Hindlimb muscle (tissue), 1 donor: ENCODE measurements around the gene LRRC8D. TPM values are rescaled to one million over a fixed set of nuclear protein-coding genes. Genes with fewer than 3 reads are reported as not detected.

ENCODE experiments used
- DNase-seq: peaks from one replicate; pipeline ENCODE4 v3.0.0-alpha.2; 2013
- polyA plus RNA-seq: library from polyadenylated mRNA; unstranded; fragments of 120-200 nt; gene quantifications from one replicate; pipeline ENCODE4 v1.2.1, GENCODE V29; 2013; ENCODE audit not compliant: insufficient read length

LRRC8D gene
- polyA plus RNA-seq, 1 donor: 7.5 TPM

DNA sequence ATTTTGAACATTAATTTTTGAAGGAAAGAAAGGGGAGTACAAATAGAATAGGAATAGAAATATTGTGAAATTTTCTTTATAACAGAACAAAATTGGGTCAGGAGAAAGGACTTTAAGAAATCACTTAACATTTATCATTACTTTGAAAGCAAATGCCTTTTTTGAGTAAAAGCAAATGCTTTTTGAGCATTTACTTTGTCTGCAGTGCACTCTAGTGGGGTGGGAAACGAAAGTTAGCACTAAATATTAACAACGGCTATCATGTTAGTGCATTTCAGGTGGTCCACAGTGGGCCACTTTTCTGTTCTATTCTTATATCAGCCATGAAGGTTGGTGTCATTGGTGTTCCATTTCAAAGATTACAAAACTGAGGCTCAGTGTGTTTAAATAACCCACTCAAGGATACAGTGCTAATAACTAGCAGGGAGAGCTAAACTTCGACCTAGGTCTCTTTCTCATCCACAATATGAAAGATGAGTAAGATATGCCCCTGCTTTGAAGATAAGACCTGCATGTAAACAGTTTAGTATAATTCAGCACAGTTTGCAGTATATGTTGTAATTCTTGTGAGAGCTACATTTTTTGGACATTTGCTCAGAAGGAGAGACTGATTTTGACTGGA is 13.4 kb downstream of the LRRC8D start:
- DNase-seq: no peak

DNA sequence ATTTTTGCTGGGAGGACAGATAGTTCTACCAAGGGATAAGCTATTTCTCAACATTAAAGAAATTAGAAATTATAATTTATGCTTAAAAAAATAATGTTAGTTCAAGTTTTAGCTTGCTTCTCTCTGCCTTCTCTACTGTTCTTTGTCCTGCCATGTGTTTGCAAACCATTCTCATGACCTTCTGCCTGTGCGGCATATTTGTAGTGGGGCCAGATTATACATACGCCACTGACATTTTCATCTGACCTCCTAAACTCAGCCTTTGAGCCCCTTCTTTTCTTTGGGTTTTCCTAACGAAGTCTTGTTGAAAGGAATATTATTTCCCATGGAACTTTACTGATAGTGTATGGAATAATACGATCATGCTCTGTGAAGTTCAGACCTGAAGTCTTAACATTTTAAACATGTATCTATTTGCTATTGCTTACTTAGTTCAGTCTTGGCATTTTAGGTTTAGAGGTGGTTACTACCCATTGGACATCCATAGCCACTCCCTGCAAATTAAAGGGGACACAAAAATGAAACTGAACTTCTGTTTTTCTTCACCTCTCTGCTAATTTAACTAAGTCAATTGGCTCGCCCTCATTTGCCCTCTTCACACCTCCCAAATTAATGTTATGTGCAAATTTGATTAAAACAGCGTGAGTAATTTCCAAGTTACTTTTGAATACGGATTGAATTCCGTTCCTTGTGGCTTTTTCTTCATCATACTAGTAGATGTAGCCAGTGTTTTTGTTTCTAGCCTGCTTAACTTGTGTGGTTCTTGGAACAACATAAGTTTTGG is 15.6 kb downstream of the LRRC8D start:
- no peak for DNase-seq

DNA sequence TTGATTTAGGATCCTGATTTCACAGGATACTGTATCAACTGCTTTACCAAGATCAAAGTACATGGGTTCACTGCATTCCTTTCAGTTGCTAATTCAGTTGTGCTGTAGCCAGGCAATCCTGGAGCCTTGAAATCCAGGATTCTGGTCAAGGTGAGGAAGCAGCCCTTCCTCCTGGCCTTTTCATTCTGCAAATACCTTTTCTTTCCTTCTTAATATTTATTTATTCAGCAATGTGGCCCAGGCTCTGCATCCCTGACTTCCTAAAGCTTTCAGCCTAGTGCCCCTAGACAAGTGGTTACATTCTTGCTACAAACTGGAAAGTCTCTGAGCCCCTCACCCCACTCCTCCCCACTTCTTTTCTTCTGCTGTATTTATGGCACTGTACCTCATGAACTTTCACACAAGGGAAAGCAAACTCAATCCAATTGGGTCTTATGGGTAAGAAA is 16.2 kb downstream of the LRRC8D start:
- DNase-seq: no peak

DNA sequence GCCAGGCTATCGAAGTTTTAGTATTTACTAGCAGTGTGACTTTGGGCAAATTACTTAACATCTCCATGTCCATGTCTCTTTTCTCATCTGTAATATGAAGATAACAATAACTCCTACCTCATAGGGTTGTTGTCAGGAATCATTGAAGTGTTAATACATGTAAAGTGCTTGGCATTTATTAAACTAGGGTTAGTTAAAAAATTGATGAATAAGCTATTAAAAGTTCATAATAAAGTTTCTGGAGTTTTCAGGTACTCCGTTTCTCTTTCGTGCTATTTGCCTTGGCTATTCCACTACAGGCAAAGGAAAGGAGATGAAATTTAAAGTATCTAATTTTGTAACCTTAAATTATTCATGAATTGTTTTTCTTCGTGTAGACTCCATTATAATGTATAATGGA is 16.7 kb downstream of the LRRC8D start:
- DNase-seq: no peak

- no peak for DNase-seq
Observed at GRCh38 chr1:89839516-89839915, 18.7 kb downstream of the LRRC8D start.

DNA sequence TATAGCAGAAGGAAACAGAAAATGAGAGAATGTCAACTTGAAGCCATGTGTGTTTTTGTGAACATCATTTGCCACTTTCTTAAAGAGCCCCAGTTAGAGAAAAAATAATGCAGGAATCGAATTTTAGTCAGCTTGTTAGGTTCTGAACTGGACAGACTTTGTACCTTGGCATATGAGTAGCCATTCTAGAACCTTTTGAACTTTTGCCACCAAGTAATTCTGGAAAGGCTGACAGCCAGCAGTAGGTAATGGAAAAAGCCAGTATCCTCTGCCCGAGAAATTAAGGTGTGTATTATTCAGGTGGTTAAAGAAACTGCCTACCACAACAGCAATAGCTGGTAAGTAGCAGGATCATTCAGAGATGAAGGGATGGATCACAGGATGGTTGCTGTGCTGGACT is 20.7 kb downstream of the LRRC8D start:
- no peak for DNase-seq

DNA sequence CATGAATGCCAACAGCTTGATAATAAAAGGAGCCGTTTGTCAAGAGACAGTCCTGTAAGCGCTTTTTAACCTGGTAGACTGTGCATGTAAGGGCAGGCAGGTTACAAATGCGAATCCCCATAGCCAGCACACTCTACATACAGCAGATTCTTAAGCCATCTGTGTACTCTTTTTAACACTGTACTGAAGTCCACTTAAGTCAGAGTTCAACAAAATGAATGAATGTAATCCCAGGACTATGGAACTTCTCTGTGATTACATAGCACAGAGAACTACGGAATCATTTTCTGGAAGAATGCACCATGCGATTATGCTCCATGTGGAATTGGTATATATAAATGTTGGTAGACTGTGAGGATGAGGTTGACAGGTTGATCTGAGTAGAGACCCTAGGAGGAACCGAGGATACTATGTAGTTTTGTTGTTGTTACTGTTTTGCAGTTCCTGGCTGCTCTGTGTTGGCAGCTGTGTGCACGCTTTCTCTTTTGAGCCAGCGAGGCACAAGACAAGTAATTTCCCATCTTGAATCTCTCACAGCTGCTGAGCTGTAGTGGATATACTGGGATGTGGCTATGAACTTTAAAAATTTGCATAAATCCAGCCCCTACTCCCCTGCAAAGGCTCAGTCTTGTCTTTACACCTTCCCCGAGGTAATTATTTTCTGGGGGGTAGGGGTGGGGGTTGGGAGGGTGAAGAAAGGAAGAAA is 21.9 kb downstream of the LRRC8D start:
- DNase-seq: peak; percentile 33

- peak; percentile 69 for DNase-seq
Observed at GRCh38 chr1:89843273-89844130, 22.7 kb downstream of the LRRC8D start.

DNA sequence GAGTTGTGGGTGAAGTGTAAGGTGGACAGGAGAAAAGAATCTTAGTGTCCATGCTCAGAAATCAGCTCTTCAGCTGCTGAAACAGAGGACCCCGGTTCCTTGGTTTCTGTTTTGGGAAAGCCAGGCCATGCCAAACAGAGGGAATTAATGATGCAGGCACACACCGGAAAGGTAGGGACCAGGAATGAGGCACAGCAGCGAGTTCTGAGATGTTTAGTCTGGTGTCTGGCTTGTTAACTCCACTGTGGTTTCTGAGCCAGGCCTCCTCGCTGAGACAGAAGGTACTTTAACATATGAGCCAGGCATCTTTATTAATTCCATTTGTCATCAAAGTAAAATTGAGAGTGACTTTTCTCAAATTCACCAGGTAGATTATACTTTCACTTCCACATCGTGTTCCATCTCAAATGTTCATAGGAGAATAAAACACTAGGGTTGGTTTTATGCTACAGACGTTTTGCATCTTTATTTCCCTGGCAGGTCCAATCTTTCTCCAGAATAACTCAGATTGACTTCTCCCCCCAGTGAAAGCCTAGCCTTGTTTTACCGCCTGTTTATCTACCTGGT is 23.5 kb downstream of the LRRC8D start:
- no peak for DNase-seq

DNA sequence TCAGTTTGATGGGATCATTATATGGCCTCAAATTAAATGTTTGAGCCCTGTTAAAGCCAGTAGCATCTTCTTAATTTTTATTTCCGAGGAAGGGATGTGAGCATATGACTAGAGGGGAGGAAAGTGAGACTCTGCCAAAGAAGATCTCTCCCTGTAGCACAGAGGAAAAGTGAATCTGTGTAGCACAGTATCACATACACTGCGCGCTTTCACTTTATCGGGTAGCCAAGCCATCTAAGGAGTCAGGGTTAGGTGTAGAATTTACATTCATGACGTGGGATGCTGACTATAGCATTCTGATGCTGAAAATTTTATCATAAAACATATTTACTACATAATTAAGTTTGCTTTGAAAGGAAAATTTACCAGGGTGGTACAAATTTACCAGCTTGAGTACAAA is 24.0 kb downstream of the LRRC8D start:
- no peak for DNase-seq

DNA sequence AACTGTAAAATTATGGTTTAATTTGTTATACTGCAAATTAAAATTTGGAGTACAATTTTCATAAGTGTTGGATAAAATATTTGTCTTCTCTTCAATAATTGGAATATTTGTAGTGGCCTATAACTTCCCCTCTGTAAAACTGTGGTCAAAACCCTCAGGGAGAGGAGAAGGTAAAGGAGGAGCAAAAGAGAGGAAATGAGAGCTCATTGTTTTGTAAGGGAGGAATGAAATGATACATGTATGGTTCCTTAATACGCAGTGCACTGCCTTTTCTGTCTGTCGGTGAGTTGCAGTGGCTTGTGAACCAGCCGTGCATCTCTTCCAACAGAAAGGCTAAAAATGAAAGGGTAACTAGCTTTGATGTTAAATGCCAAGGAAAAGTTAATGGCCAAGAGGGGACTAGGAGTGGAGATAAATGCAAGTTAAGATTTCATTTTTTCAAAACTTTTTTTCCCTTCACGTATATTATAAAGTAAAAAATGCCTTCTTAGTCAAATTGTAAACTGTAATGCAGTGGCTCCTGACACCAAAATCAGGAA is 26.4 kb downstream of the LRRC8D start:
- no peak for DNase-seq

GRCh38 chr1:89850844-89851415 is 30.1 kb downstream of the LRRC8D start:
- DNase-seq: no peak

DNA sequence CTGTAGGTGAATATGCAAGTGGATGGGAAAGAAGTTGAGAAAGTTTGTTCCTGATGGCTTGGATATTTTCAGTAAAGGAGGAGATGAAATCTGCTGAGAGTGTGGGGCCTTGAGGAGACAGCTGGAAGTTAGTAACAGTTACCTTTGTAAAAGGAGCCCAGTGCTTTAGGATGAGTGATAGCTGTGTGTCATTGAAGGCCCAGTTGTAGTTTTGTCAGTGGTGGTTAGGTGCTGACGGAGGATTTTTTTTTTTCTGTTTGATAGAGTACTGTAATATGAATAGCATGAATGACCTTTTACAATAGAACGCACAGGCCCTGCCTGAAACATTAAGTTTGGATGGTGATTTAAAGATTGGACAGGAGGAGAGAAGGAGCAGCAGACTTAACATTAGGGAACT is 33.3 kb downstream of the LRRC8D start:
- DNase-seq: no peak

DNA sequence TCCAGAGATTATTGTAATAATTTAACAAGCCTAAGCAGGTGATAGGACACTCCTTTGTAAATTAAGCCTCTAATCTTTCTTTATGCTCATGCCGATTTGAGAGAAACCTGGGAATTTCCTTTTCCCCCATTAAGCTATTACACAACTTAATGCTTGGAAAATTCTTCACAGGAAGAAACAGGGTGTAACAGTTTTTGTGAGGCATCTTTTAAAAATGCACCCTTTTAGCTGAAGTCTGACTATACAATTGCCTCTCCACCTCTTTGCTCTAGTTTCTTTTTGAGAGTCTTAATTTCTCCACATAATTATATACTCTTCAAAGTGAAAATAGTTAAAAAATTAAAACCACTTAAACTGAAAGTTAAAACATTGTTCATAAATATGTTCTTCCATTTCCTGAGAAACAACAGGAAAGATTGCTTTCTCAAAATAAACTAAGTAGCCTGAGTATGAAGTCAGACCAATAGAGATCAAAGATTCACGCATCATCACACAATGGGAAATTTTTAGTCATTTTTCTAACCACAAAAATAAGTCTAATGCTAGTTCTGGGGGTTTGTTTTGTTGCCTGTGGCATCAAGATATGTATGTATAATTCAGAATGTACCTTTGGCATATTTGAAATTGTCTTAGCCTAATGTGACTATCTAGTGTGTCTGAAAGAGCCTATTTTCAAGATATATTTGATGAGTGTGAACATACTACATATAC is 34.7 kb downstream of the LRRC8D start:
- DNase-seq: no peak

DNA sequence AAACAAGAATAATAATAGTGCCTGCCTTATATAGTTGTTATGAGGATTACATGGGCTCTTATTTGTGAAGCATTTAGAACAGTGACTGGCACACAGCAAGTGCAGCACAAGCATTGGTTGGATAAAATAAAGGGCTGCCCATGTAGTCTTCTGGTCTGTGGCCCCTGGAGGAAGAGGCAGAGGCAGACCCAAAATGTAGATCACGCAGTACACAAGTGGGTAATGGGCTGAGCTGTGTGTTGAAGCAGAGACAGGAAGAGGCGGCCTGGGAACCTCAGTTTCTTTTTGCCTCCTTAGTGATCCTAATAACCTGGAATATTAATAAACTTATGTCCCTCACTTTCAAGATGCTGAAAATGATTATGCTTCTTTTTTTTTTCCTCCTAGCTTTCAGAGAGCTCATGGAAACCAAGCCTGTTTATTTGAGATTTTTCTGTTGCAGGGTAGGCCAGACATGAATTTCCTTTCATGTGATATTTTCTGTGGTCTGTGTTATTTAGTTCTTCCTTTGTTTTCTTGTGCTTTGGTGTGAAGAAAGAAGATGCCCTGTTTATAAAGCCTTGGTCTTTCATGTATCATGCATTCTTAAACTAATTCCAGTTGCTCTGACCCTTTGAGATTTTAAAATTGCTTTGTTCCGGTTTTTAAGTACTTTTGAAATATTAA is 42.5 kb downstream of the LRRC8D start:
- DNase-seq: no peak

- DNase-seq: no peak
Observed at GRCh38 chr1:89865498-89866382, 44.9 kb downstream of the LRRC8D start.

DNA sequence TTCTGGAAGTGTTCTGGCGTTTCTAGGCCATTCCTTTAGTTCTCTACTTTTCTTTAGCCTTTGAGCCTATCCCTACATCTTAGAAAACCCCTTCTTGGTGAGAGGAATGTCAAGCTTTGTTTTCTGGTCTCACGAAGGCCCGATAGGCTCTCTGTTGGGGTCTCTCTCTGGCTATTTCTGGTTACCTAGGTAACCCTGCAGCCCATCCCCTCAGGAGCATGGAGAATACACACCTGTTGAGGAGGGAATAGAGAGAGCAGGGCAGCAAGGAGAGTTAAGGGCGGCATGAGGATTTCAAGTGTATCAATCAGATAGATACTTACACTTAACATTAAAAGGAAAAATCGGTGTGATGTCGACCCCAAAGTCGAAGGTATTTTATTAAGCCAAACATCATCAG is 45.7 kb downstream of the LRRC8D start:
- DNase-seq: no peak

DNA sequence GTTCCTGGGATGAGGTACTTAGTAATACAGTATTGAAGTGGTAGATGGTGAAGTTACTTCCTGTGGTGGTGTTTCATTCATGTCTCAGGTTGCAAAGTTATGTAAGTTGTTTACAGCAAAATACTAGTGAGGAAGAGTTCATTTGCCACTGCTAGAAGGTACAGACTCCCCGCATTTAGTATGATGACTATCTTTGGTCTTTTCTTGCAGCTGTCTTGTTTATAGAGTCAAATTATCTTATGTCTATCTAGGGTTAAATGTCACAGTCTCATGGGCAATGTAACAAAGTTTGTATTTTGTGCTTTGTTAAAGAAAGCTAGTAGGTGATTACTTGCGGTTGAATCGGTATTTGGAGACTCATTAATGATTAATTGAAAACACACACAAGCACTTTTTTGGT is 50.2 kb downstream of the LRRC8D start:
- DNase-seq: no peak

GRCh38 chr1:89871768-89872473 is 51.1 kb downstream of the LRRC8D start:
- no peak for DNase-seq
